Urinary bladder (tissue), 4 donors: ENCODE results near the gene APBA2. TPM values are rescaled to one million over a fixed set of nuclear protein-coding genes. Genes with fewer than 3 reads are reported as not detected.

Source experiments
- DNase-seq: peaks from one replicate; pipeline ENCODE4 v3.0.0-alpha.2; 2015; ENCODE audit errors: extremely low spot score
- H3K27ac ChIP-seq: one replicate; pipeline ENCODE4 v1.5.1; 2013; ENCODE audit warnings: low read depth, mild to moderate bottlenecking, moderate library complexity
- H3K36me3 ChIP-seq: one replicate; pipeline ENCODE4 v1.6.1; 2013; ENCODE audit warnings: mild to moderate bottlenecking, moderate library complexity; ENCODE audit not compliant: insufficient read depth
- H3K4me1 ChIP-seq: one replicate; pipeline ENCODE4 v1.6.1; 2013; ENCODE audit warnings: mild to moderate bottlenecking, moderate library complexity; ENCODE audit not compliant: insufficient read depth
- H3K4me3 ChIP-seq: one replicate; pipeline ENCODE4 v1.5.1; 2013; ENCODE audit warnings: low read depth, low read length
- WGBS: extraction: QIAGEN DNeasy Blood & Tissue Kit; methylation state at CpG from one replicate; pipeline ENCODE4 v1.1.7; 2013; 5-methylcytosine and 5-hydroxymethylcytosine counted together
- polyA plus RNA-seq: library from polyadenylated mRNA; stranded (reverse); fragments of 200-250 nt; gene quantifications from one replicate; pipeline ENCODE4 v1.2.3, GENCODE V29; 2013
- total RNA-seq: library from RNA; depleted of rRNA; stranded (reverse); fragments of >200 nt; gene quantifications from one replicate; pipeline ENCODE4 v1.2.3, GENCODE V29; 2014
- donor health status: healthy with polysubstance abuse.
- donor health status: healthy.

APBA2 gene
- total and polyA plus RNA-seq, 2 donors, result 4.2 to 12.8 TPM

GRCh38 chr15:29045717-29046116 lies 159.9 kb downstream of the APBA2 start:
- no peak overlapping the region for H3K4me3 ChIP-seq
- no peaks in the 10 kb centered on the region for H3K36me3 ChIP-seq
- no peak overlapping the region for H3K27ac ChIP-seq
- H3K4me1 ChIP-seq, result no peaks in the 10 kb centered on the region
- DNase-seq, result no peak
- 55% methylated on average over 3 of the region's 3 CpGs for WGBS

GRCh38 chr15:29046281-29046810 lies 160.6 kb downstream of the APBA2 start:
- DNase-seq, result no peak
- H3K27ac ChIP-seq, result no peak overlapping the region
- WGBS, result 83% methylated on average over 4 of the region's 4 CpGs
- H3K4me3 ChIP-seq, result no peak overlapping the region
- no peaks in the 10 kb centered on the region for H3K4me1 ChIP-seq
- H3K36me3 ChIP-seq, result no peaks in the 10 kb centered on the region

- DNase-seq, result no peak
- Histone ChIP-seq H3K36me3 (no peaks in the 10 kb centered on the region), H3K27ac (no peak overlapping the region), H3K4me1 (no peaks in the 10 kb centered on the region), H3K4me3 (no peak overlapping the region)
- WGBS, result 95% methylated on average over 5 of the region's 5 CpGs
Observed at GRCh38 chr15:29046977-29047376, 161.2 kb downstream of the APBA2 start.

GRCh38 chr15:29048011-29048410 lies 162.2 kb downstream of the APBA2 start:
- Histone ChIP-seq H3K4me3 (no peak overlapping the region), H3K4me1 (no peaks in the 10 kb centered on the region), H3K27ac (no peak overlapping the region), H3K36me3 (no peaks in the 10 kb centered on the region)
- 97% methylated on average over 9 of the region's 9 CpGs for WGBS
- DNase-seq, result no peak

- H3K4me3 ChIP-seq, result no peak overlapping the region
- no peaks in the 10 kb centered on the region for H3K4me1 ChIP-seq
- no peak overlapping the region for H3K27ac ChIP-seq
- no peaks in the 10 kb centered on the region for H3K36me3 ChIP-seq
- no peak for DNase-seq
- 45% methylated on average over 6 of the region's 6 CpGs for WGBS
Observed at GRCh38 chr15:29050870-29051269, 165.1 kb downstream of the APBA2 start.

- 83% methylated on average over 6 of the region's 6 CpGs for WGBS
- Histone ChIP-seq H3K27ac (no peak overlapping the region), H3K4me3 (no peak overlapping the region), H3K4me1 (no peaks in the 10 kb centered on the region), H3K36me3 (no peaks in the 10 kb centered on the region)
- no peak for DNase-seq
Observed at GRCh38 chr15:29051422-29051821, 165.6 kb downstream of the APBA2 start.

- no peak overlapping the region for H3K4me3 ChIP-seq
- no peaks in the 10 kb centered on the region for H3K4me1 ChIP-seq
- no peaks in the 10 kb centered on the region for H3K36me3 ChIP-seq
- DNase-seq, result no peak
- WGBS, result 94% methylated on average over 8 of the region's 8 CpGs
- no peak overlapping the region for H3K27ac ChIP-seq
Observed at GRCh38 chr15:29053006-29053405, 167.2 kb downstream of the APBA2 start.

- Histone ChIP-seq H3K36me3 (no peaks in the 10 kb centered on the region), H3K4me1 (no peaks in the 10 kb centered on the region), H3K4me3 (no peak overlapping the region), H3K27ac (no peak overlapping the region)
- DNase-seq, result no peak
- 98% methylated on average over 18 of the region's 18 CpGs for WGBS
Observed at GRCh38 chr15:29053661-29054131, 167.9 kb downstream of the APBA2 start.

- 96% methylated on average over 34 of the region's 34 CpGs for WGBS
- no peaks in the 10 kb centered on the region for H3K4me1 ChIP-seq
- H3K27ac ChIP-seq, result no peak overlapping the region
- no peak overlapping the region for H3K4me3 ChIP-seq
- H3K36me3 ChIP-seq, result no peaks in the 10 kb centered on the region
- DNase-seq, result no peak
Observed at GRCh38 chr15:29054171-29055045, 168.6 kb downstream of the APBA2 start.

GRCh38 chr15:29055876-29056275 lies 170.1 kb downstream of the APBA2 start:
- no peak overlapping the region for H3K4me3 ChIP-seq
- H3K27ac ChIP-seq, result no peak overlapping the region
- H3K36me3 ChIP-seq, result no peaks in the 10 kb centered on the region
- DNase-seq, result no peak
- H3K4me1 ChIP-seq, result no peaks in the 10 kb centered on the region
- 71% methylated on average over 7 of the region's 7 CpGs for WGBS

GRCh38 chr15:29056839-29057450 lies 171.2 kb downstream of the APBA2 start:
- 81% methylated on average over 4 of the region's 4 CpGs for WGBS
- H3K27ac ChIP-seq, result no peak overlapping the region

GRCh38 chr15:29057856-29058255 lies 172.1 kb downstream of the APBA2 start:
- Histone ChIP-seq H3K27ac (no peak overlapping the region), H3K4me3 (no peak overlapping the region), H3K36me3 (no peaks in the 10 kb centered on the region), H3K4me1 (no peaks in the 10 kb centered on the region)
- 83% methylated on average over 8 of the region's 8 CpGs for WGBS
- no peak for DNase-seq

More at GRCh38 chr15:29056839-29057450, 171.2 kb downstream of the APBA2 start:
- no peak overlapping the region for H3K4me3 ChIP-seq
- no peak for DNase-seq
- H3K36me3 ChIP-seq, result no peaks in the 10 kb centered on the region
- H3K4me1 ChIP-seq, result no peaks in the 10 kb centered on the region

GRCh38 chr15:29058903-29059539 lies 173.2 kb downstream of the APBA2 start:
- H3K4me1 ChIP-seq, result no peaks in the 10 kb centered on the region
- H3K36me3 ChIP-seq, result no peaks in the 10 kb centered on the region
- H3K4me3 ChIP-seq, result no peak overlapping the region
- H3K27ac ChIP-seq, result no peak overlapping the region
- no peak for DNase-seq
- WGBS, result 84% methylated on average over 6 of the region's 6 CpGs
